Epithelial cell of esophagus (primary cell): ENCODE data around the gene CA11.

Experiments
- DNase-seq: peaks from one replicate; pipeline ENCODE4 v3.0.0; 2010; ENCODE audit warnings: low read depth
- H3K4me3 ChIP-seq: 2 replicates; pipeline ENCODE4 v1.5.1; 2011; ENCODE audit warnings: mild to moderate bottlenecking, low read length, control low read depth
- TF ChIP-seq, protein P1 (sequence below): IDR thresholded peaks from 2 replicates; pipeline ENCODE4 v1.5.1; 2011; ENCODE audit warnings: low read depth, mild to moderate bottlenecking, low read length, control low read depth, inconsistent platforms; ENCODE audit not compliant: insufficient read depth; ENCODE audit errors: missing control alignments

The CA11 gene

GRCh38 chr19:48588670-48589401 is 57.2 kb downstream of the CA11 start:
- TF ChIP-seq, protein P1, sequence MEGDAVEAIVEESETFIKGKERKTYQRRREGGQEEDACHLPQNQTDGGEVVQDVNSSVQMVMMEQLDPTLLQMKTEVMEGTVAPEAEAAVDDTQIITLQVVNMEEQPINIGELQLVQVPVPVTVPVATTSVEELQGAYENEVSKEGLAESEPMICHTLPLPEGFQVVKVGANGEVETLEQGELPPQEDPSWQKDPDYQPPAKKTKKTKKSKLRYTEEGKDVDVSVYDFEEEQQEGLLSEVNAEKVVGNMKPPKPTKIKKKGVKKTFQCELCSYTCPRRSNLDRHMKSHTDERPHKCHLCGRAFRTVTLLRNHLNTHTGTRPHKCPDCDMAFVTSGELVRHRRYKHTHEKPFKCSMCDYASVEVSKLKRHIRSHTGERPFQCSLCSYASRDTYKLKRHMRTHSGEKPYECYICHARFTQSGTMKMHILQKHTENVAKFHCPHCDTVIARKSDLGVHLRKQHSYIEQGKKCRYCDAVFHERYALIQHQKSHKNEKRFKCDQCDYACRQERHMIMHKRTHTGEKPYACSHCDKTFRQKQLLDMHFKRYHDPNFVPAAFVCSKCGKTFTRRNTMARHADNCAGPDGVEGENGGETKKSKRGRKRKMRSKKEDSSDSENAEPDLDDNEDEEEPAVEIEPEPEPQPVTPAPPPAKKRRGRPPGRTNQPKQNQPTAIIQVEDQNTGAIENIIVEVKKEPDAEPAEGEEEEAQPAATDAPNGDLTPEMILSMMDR, result peak; percentile 89
- no peak overlapping the region for H3K4me3 ChIP-seq
- peak; percentile 99 for DNase-seq
